Measurements from ENCODE around the gene PAF1.

GRCh38 chr19:39356073-39356472 lies 34.8 kb downstream of the PAF1 start:
- TF ChIP-seq CTCF (IDR thresholded peaks at IDR 0.05) (no peak), ZFX (IDR thresholded peaks at IDR 0.05; ENCODE audit: borderline replicate concordance) (no peak)

Data from 22Rv1 (cell line).